Fibroblast of the aortic adventitia (primary cell): Measurements from ENCODE around the gene RFC5. TPM values are rescaled to one million over a fixed set of nuclear protein-coding genes. Genes with fewer than 3 reads are reported as not detected.

Experiments used
- DNase-seq: peaks from one replicate; pipeline ENCODE4 v3.0.0-alpha.2; 2010; ENCODE audit warnings: low read depth
- H3K4me3 ChIP-seq: 2 replicates; pipeline ENCODE4 v1.5.1; 2011; ENCODE audit warnings: low read depth, mild to moderate bottlenecking, control low read depth, low read length, moderate library complexity
- CTCF ChIP-seq: IDR thresholded peaks from 2 replicates; pipeline ENCODE4 v1.5.1; 2011; ENCODE audit warnings: mild to moderate bottlenecking, low read length, control low read depth, inconsistent platforms; ENCODE audit not compliant: insufficient read depth
- total RNA-seq: library from RNA; depleted of rRNA; stranded (reverse); fragments of >200 nt; gene quantifications from 2 replicates; pipeline ENCODE4 v1.2.3, GENCODE V29; 2012; ENCODE audit warnings: low replicate concordance

The RFC5 gene
- total RNA-seq, 1 donor = 26.2 TPM

- TF ChIP-seq CTCF = no peak
- H3K4me3 ChIP-seq = no peak overlapping the region
- DNase-seq = no peak
These were observed 29.9 kb downstream of the RFC5 start for GRCh38 chr12:118046430-118046829.

GRCh38 chr12:118050972-118051910 is 34.7 kb downstream of the RFC5 start:
- DNase-seq = no peak

GRCh38 chr12:118052324-118053070 is 36.0 kb downstream of the RFC5 start:
- no peak for TF ChIP-seq CTCF
- H3K4me3 ChIP-seq = no peak overlapping the region
- DNase-seq = peak; percentile 91

More at GRCh38 chr12:118050972-118051910, 34.7 kb downstream of the RFC5 start:
- no peak overlapping the region for H3K4me3 ChIP-seq
- no peak for TF ChIP-seq CTCF

- H3K4me3 ChIP-seq = no peak overlapping the region
- DNase-seq = no peak
These were observed 36.8 kb downstream of the RFC5 start for GRCh38 chr12:118053071-118053985.

GRCh38 chr12:118055144-118055557 is 38.6 kb downstream of the RFC5 start:
- no peak for DNase-seq
- peak; percentile 48 for TF ChIP-seq CTCF
- no peak overlapping the region for H3K4me3 ChIP-seq

More at GRCh38 chr12:118053071-118053985, 36.8 kb downstream of the RFC5 start:
- no peak for TF ChIP-seq CTCF
